Activated T-cell treated with anti-CD3 and anti-CD28 coated beads, Interleukin-2, amount 50 U/mL, for 72 hours (primary cell): Measurements from ENCODE around the gene S100A2. TPM values are rescaled to one million over a fixed set of nuclear protein-coding genes. Genes with fewer than 3 reads are reported as not detected.

Source experiments
- ATAC-seq, 2 donors: fragments of 150-1000 bp; cut with Tn5 transposase; replicated peaks in 1 of 2; 2 replicates each; pipeline ENCODE4 v1.10.0; 2021; ENCODE audit warnings: moderate library complexity in 2 of 2, mild to moderate bottlenecking in 1 of 2
- DNase-seq, 2 donors: peaks; one replicate each; pipeline ENCODE4 v3.0.0; 2021 to 2022; ENCODE audit warnings: mixed read lengths in 1 of 2
- H3K27ac Mint-ChIP-seq: one replicate; pipeline ENCODE4 v1.8.0; 2022; ENCODE audit warnings: mild to moderate bottlenecking, moderate library complexity, mixed read lengths
- H3K27me3 Mint-ChIP-seq: one replicate; pipeline ENCODE4 v1.8.0; 2022; ENCODE audit warnings: low read depth, mixed read lengths
- H3K36me3 Mint-ChIP-seq, 2 donors: one replicate each; pipeline ENCODE4 v1.8.0; 2022; ENCODE audit warnings: mixed read lengths in 2 of 2, mild to moderate bottlenecking in 1 of 2; ENCODE audit not compliant: insufficient read depth in 2 of 2
- H3K4me1 Mint-ChIP-seq: one replicate; pipeline ENCODE4 v1.8.0; 2022; ENCODE audit warnings: low read depth, mixed read lengths
- H3K4me3 Mint-ChIP-seq, 2 donors: one replicate each; pipeline ENCODE4 v1.8.0; 2022; ENCODE audit warnings: mild to moderate bottlenecking in 2 of 2, mixed read lengths in 2 of 2, moderate library complexity in 2 of 2
- H3K9me3 Mint-ChIP-seq, 2 donors: one replicate each; pipeline ENCODE4 v1.8.0; 2022; ENCODE audit warnings: mixed read lengths in 2 of 2
- total RNA-seq, 2 donors: library from RNA; stranded (reverse); gene quantifications; one replicate each; pipeline ENCODE4 v1.2.3, GENCODE V29; 2022

Gene S100A2
- total RNA-seq, 2 donors from 2014 or later = 1.7 to 5.0 TPM

DNA sequence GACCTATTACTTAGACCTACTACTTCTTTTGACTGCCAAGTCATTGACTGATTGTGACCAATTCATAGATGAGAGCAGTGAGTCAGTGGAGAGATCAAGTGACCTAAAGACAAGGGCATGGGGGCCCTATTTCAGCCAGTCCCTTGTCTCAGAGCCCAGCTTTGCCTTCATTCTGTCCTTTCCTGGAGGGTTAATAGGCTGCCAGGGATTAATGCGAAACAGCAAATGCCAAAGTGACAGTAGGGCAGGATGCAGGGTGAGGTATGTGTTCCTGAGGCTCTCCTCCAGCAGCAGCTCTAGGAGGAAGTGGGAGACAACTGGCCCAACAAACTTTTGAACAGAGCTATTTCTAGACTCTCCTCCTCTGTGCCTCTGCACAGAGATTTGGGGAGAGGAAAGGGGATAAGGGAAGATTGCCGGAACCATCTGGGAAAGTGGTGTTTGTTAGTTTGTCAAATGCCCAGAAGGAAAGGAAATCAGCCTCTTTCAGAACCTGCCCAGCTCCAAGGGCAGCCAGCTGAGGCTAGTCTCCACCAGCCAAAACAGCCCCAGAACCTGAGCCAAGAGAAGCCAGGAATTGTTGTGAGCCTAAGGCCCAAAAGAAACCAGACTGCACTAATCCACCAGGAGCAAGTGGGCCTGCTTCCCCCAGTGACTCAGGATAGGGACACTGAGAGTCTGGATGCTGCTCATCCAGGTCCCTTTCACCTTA lies 11.7 kb downstream of the S100A2 start:
- no peak overlapping the region for H3K27ac Mint-ChIP-seq
- no peaks in the 10 kb centered on the region for H3K9me3 Mint-ChIP-seq
- no peaks in the 10 kb centered on the region for H3K36me3 Mint-ChIP-seq
- H3K27me3 Mint-ChIP-seq = no peaks in the 10 kb centered on the region
- H3K4me1 Mint-ChIP-seq = peaks cover 12% of the 10 kb centered on the region
- DNase-seq (no peak), ATAC-seq (no peak)
- no peak overlapping the region for H3K4me3 Mint-ChIP-seq

DNA sequence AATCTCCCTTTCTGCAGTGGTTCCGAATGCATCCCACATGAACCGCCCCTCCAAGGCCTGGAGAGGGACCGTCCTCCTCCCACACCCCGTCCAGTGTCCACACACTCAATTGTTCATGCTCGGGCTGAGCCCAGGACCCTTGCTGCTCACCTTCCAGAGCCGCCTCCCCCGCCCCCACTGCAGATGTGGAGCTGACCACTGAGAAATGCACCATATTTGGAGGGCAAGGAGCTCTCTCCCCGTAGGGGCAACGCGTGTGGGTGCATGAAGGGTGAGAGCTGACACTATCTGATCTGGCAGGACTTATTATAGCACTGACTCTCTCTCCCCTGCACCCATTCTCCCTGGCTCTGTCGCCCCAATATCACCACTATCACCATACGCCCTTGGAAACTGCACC lies 12.5 kb downstream of the S100A2 start:
- no peaks in the 10 kb centered on the region for H3K9me3 Mint-ChIP-seq
- no peaks in the 10 kb centered on the region for H3K27me3 Mint-ChIP-seq
- H3K27ac Mint-ChIP-seq = no peak overlapping the region
- no peak for ATAC-seq
- no peak for DNase-seq
- H3K4me3 Mint-ChIP-seq = no peak overlapping the region
- H3K4me1 Mint-ChIP-seq = peaks cover 21% of the 10 kb centered on the region
- H3K36me3 Mint-ChIP-seq = no peaks in the 10 kb centered on the region

DNA sequence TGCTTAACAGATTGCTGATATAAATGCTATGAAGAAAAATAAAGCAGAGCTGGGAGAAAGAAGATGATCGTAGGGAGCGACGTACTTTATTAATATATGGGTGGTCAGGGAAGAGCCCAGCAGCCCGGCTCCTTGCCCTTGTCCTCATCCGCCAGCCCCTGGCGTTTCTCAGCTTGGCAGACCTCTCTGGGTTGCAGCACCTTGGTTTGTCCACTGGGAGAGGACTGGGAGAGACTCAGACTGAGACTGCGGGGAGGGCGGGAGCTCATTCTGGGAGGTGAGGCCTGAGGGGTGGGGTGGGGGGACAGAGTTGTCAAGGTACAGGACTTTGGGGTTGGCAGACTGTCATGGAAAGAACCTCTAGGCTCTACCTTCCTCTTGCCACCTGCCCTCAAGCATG lies 13.3 kb downstream of the S100A2 start:
- no peaks in the 10 kb centered on the region for H3K27me3 Mint-ChIP-seq

DNA sequence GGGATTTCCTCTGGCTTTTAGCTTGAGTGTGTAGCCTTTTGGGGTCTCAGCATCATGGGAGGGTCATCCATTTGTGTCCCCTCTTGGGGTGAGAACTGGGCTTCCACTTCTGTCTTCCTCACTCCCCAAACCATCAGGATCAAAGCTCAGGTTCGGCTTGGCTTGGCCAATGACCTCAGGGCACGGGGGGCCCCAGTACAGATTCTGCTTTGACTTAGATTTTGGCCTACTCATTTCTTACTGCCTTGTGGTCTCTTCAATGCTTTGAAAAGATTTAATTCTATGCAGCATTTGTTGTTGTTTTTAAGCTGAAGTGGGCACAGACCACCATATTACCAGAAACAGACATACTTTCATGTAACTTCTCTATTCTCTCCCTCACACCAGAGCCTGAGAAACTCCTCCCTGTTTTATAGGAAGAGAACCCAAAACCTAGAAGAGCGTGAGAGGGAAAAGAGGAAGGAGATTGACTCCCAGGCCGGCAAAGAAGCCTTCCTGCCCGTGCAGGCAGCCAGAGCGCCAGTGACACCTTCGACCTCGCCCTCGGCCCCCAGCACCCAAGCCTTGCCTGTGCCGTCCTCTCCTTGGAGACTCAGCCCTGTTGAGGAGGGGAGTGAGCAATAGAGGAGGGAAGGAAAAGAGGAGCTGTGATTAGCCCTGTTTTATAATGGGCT lies 14.7 kb downstream of the S100A2 start:
- Mint-ChIP-seq H3K27me3 (no peaks in the 10 kb centered on the region), H3K4me1 (peaks cover 39% of the 10 kb centered on the region), H3K36me3 (no peaks in the 10 kb centered on the region), H3K4me3 (no peak overlapping the region), H3K27ac (no peak overlapping the region), H3K9me3 (no peaks in the 10 kb centered on the region)
- DNase-seq = no peak
- peak in 1 of 2 donors; percentile 22 for ATAC-seq

More for the DNA sequence above, 13.3 kb downstream of the S100A2 start:
- Mint-ChIP-seq H3K27ac (no peak overlapping the region), H3K4me1 (peaks cover 29% of the 10 kb centered on the region), H3K36me3 (no peaks in the 10 kb centered on the region), H3K9me3 (no peaks in the 10 kb centered on the region), H3K4me3 (no peak overlapping the region)
- DNase-seq = no peak
- no peak for ATAC-seq

DNA sequence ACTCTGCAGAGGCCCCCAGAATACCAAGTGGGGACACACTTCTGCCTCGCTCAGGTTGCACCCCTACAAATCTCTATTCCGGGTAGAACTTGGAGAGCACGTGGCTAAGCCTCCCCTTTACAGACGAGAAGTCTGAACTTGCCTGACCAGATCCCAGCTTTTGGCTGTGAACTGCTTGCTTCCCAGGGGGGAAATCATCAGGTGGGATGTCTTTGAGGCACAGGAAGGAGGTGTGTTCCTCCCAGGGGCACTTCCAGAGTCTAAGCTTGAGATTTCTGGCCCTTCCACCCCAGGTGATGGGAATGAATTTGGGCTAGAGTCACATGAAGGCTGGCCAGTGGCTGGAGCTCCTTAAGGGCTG lies 15.3 kb downstream of the S100A2 start:
- Mint-ChIP-seq H3K9me3 (no peaks in the 10 kb centered on the region), H3K27me3 (no peaks in the 10 kb centered on the region), H3K36me3 (no peaks in the 10 kb centered on the region), H3K4me1 (peaks cover 45% of the 10 kb centered on the region), H3K4me3 (no peak overlapping the region), H3K27ac (no peak overlapping the region)
- ATAC-seq (no peak), DNase-seq (no peak)

DNA sequence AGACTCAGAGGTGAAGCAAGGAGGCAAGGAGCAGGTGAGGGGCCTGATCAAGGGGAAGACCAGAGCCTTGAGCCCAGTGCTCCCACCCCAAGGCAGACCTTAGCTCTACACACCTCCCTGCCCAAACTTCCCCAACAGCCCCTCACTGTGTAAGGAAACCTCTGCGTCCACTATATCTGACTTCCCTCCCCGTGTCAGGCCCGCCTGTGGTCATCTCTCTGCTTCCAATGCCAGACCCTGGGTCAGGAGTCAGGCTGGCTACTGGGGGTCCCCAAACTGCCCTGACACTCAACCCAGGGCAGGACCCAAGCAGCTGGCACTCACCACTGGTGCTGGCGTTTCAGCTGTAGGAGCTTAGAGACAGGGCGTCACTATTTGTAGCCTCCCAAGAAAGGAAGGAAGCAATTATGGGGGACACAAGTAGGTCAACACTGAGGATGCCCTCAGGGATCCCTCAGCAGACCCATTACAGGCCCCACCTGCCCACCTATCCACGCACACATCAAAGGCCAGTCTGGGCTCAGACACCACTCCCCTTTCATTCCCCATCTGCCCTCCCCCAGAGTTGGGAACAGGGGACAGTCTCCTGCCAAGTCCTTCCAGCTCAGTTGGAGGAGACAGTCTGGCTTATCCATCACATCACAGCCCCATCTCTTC lies 15.8 kb downstream of the S100A2 start:
- ATAC-seq (no peak), DNase-seq (no peak)
- Mint-ChIP-seq H3K9me3 (no peaks in the 10 kb centered on the region), H3K27me3 (no peaks in the 10 kb centered on the region), H3K4me3 (no peak overlapping the region), H3K27ac (no peak overlapping the region), H3K36me3 (peaks cover 0 to 1% of the 10 kb centered on the region in 2 donors), H3K4me1 (peaks cover 50% of the 10 kb centered on the region)

DNA sequence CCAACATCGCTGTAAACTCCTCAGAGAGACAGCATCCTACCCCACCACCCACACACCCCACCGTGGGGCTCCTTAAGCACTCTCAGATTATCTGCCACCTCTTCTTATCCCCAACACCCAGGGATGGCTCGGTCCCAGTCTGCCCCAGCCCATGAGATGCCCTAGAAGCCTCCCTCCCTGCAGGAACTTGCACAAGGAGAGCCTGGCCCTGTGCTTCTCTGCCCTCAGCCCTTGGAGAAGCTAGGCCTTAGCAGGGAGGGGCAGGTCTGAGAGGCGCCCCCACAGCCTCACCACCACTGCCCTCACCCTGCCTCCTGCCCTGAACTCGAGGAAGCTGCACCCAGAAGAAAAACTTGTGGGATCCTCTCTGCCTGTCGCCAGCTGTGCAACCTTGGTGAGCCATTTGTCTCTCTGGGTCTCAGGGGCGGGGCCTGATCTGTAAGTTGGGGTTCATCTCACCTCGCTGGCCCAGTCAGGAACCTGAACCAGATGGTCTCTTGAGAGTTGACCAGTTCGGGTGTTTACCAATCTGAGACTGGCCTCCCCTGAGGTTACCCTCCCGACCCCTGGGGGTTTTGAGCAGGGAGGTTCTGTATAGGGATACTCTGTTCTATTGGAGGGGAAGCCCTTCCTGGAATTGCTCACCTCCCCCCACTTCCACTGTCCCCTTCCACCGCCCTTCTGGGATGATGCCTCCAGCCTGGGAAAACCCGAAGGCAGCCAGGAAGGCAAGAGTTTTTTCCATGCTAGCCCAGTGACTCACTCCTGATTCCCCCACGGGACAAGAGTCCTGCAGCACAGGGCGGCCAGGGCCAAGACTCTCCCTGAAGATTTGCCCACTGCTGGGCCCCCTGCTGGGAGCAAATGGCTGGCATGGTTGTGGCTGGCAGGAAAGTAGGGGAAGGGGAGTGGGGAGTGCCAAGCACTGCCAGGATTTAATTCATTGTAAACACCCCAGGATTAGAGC lies 16.6 kb downstream of the S100A2 start, which contains the start of gene S100A3:
Gene S100A3 (minus strand): TSS at position 537 of the 967 bp plus-strand sequence. CDS start 773 bp downstream, outside the sequence.
- ATAC-seq (no peak), DNase-seq (no peak)
- H3K9me3 Mint-ChIP-seq = no peaks in the 10 kb centered on the region
- H3K27me3 Mint-ChIP-seq = no peaks in the 10 kb centered on the region
- peaks cover 3 to 4% of the 10 kb centered on the region in 2 donors for H3K36me3 Mint-ChIP-seq
- no peak within 1 kb of the TSS for H3K4me3 Mint-ChIP-seq
- H3K4me1 Mint-ChIP-seq = peaks cover 58% of the 10 kb centered on the region
- no peak within 1 kb of the TSS for H3K27ac Mint-ChIP-seq

DNA sequence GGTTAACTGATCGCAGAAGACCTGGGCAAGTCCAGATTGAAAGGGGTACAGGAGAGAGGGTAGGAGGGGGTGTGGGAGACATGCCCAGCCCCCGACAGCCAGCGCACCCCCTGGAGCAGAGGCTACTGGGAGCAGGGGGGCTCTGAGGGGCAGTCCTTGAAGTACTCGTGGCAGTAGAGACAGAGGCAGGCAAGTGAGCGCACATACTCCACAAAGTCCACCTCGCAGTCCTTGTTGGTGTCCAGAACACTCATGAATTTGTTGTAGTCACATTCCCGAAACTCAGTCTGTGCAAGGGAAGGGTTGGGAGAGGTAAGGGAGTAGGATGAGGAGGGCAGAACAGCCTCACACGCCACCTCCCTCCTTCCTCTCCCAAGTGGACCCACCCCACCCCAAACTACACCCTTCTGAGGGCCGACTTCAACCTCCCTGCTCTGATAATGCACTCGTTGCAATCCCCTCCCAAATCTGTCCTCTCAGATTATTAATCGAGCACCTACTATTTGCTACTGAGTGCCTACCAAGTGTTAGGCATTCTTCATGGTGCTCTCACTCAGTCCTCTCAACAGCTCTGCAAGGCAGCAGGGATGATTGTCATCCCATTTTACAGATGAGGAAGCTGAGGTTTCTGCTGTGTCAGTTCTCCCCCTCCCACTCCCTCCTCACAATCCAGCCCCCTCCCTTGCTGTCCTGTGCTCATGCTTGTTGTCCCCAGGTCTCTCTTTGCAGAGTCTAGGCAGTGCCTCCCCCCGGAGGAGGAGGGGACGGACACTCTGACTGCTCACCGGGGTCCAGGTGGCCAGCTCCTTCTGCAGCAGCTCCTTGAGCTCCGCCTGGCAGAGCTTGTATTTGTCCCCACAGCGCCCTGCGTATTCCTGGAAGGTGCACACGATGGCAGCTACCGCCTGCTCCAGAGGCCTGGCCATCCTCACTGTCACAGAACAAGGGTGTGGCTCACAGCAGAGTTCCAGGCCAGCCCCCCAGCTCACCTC lies 17.8 kb downstream of the S100A2 start:
- Mint-ChIP-seq H3K4me3 (no peak overlapping the region), H3K36me3 (peaks cover 4 to 5% of the 10 kb centered on the region in 2 donors)

DNA sequence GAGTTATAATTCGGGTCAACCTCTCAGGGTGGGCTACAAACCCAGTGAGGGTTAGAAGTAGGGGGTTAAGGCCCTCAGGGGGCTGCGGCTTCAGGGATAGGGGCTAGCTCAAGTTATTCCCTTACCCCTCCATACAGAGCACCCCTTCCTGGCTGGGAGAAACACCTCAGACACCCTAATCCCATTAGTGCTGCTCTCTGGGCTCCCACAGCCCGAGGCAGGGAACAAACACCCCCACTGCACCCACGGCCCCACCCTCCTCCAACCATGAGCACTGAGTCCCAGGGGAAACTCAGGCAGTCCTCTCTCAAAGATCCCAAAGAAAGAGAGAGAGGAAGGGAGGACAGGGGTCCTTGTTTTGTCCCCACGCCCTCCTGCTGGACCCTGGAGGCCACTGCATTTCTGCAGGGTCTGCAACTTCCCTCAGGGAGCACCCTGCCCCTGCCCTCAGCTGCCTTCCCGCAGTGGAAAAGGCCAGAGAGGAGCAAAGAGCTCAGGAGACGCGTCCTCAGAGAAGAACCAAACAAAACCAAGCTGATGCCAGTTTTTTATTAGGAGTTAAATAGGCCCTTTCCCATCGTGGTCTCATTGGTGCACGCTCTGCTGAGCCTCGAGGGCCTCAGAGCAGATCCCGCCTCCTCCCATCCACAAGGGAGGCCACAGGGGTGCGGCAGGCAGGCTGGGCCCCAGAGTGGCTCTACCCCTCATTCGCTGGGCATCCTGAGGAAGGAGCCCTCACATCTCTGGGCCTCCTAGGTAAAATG lies 18.7 kb downstream of the S100A2 start:
- H3K36me3 Mint-ChIP-seq = peaks cover 4 to 7% of the 10 kb centered on the region in 2 donors
- H3K27me3 Mint-ChIP-seq = no peaks in the 10 kb centered on the region
- H3K4me1 Mint-ChIP-seq = peaks cover 73% of the 10 kb centered on the region
- H3K27ac Mint-ChIP-seq = peak overlapping the region; percentile 66
- no peaks in the 10 kb centered on the region for H3K9me3 Mint-ChIP-seq
- H3K4me3 Mint-ChIP-seq = peak overlapping the region; percentile 91 to 95
- ATAC-seq = no peak
- no peak for DNase-seq

More for the DNA sequence above, 17.8 kb downstream of the S100A2 start:
- H3K4me1 Mint-ChIP-seq = peaks cover 64% of the 10 kb centered on the region
- no peaks in the 10 kb centered on the region for H3K27me3 Mint-ChIP-seq
- no peak for DNase-seq
- H3K27ac Mint-ChIP-seq = no peak overlapping the region
- H3K9me3 Mint-ChIP-seq = no peaks in the 10 kb centered on the region
- ATAC-seq = no peak

DNA sequence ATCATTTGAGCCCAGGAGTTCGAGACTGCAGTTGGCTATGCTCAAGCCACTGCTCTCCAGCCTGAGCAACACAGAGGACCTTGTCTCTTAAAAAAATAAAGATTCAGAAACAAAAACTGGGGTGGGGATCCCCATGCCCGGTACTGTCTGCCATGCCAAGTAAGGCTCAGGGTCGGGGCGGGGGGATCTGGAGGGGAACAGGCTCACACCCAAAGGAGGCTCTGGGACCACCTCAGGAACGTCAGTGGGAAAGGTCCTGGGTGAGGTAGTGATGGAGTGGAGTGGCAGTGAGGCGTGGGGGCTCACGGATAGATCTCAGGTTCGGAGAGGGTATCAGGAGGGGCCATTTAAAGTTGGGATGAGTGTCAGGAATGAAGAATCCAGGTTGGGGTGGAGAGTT lies 19.3 kb downstream of the S100A2 start:
- Mint-ChIP-seq H3K27ac (peak overlapping the region; percentile 83), H3K27me3 (no peaks in the 10 kb centered on the region), H3K4me3 (peak overlapping the region; percentile 91 to 95), H3K36me3 (peaks cover 4 to 7% of the 10 kb centered on the region in 2 donors), H3K4me1 (peaks cover 79% of the 10 kb centered on the region), H3K9me3 (no peaks in the 10 kb centered on the region)
- ATAC-seq = no peak
- no peak for DNase-seq
